GM21529 (cell line): ENCODE data around the gene FCAMR.

Source experiments
- ATAC-seq: cut with Tn5 transposase; IDR thresholded peaks from one replicate; pipeline ENCODE4 v1.9.1; 2021; ENCODE audit not compliant: unreplicated experiment

FCAMR gene

DNA sequence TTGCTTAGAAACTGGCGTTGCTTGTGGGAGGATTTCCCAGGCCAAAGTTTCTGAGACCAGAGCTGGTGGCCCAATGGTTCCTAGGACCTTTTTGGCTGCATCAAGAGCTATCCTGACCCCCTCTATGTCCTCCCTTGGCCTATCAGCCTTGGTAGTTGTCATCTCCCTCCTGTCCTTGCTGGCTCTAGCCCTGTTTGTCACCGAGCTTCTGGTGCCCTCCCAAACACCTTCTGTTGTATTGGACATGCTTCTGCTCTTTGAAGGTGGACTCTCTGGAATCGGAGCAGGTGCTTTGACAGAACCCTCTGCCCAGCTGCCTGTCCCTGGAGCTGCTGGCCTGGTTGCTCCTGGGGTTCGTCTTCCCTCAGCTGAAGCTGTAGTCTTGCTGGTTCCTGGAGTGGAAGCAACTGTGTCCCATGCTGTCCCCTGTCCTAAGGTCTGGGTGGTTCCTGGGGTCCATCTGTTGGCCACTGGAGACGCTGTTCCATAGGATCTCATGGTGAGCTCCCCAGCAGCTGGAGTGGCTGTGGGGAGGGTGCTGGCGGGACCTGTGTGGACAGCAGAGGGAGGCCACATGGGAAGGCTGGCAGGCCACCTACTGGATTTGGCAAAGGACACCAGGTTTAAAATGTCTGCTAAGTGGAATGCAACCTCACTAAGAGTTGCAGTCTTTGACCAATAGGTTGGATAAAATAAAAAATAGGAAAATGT is 9.4 kb downstream of the FCAMR start:
- ATAC-seq, result no peak

DNA sequence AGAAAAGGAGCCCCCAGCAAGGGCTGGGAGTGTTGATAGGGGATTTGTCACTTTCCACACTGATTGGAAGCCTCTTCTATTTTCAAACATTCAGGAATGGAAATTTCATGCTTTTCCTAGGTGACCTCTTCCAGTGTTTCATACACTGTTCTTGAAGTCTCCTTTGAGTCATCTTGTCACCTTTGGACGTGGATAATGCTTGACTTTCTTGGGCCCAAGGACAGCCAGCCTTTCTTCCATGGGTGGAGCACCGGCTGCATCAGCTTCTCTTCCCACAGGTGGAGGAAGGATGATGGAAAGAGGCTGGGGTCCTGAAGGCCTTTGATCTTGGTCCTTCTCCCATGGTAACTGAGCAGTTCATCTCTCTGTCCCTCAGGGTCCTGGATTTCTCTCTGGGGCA is 12.1 kb downstream of the FCAMR start:
- ATAC-seq, result no peak

DNA sequence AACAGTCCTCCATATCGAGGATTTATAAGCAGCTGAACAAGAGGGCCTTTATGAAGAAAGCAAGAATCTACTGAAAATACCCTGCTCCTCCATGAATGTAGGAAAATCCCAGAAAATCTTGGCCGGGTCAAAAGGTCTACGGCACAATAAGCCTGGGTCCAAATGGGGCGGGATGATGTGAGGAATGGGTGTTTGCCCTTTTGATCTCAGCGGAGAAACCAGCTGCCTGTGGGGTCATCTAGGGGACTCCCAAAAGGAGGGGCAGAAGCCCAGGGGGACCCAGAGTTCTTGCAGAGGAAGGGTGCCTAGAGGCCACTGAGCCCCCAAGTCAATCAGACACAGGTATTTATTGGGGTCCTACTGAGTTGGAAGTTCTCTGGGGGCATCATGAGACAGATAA is 12.6 kb downstream of the FCAMR start:
- no peak for ATAC-seq

DNA sequence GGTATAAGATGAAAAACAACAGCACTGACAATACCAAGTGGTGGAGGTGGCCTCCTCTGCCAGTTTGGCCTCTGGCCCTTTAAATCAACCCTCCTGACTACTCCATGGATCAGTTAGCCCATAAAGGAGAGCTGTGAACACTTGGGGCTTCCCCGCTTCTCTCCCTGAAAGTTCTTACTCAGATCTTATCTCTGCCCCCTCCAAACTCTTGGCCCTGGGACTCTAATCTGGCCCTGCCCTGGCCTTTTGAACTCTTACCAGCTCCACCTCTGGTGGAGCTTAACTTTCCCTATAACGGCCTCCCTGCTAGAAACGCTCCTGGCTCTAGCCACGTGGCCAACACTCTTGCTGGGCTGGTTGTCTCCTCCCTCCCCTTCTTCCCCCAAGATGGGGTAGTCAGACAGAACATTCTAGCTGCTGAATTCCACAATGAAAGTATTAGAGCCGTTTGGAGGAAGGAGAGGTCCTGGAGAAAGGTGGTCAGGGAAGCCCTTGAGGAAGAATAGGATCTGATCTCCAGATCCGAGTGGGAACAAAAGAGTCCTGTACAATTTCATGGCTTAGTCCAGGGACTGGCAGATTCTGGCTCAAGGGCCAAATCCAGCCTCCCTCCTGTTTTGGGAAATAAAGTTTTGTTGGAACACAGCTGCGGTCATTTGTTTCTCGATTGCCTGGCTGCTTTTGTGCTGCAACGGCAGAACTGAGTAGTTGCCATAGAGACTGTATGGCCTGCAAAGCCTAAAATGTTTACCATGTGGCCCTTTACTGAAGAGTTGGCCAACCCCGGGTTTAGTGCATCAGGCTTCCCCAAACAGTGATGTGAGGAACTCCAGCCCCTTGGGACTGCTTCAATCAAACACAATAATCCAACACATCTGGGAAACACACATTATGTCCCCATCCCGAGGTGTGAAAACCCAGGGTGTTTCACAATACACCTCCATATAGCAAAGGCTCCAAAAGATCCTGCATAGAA is 14.5 kb downstream of the FCAMR start:
- peak; percentile 75 for ATAC-seq

DNA sequence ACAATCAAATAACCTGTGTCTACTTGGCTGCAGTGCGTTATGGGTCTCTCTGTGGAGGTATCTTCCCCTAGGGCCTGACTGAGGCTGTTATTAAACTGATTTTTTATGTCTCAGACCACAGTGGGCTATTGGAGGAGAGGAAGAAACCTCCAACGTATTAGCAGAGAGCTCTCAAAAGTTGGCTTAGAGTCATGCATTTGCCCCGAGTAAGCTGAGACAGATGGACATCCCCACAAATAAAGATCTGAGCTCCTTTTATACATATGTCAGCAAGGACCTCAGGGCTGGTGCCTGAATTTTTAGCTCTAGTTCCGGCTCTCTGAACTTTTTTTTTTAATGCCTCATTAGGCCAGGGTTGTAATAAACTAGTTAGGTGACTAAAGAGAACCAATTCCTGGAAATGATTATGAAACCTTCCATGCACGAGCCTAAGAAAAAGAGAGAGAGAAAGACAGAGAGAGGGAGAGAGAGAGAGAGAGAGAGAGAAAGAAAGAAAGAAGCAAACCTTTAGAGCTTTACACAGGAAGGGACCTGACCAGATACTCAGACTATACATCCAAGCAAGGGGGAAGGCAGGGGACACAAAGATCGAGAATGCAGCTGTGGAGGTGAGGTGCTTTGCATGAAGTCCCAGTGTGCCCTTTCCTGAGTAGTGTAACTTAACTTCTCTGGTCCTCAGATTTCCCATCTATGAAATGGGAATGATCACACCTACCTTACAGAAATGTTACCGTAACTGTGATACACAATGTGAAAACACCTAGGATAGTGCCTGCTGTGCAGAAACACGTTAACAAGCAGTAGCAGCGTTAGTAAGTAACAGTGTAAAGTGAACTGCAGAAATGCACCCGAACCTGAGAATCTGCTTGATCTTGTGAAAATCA is 15.6 kb downstream of the FCAMR start:
- no peak for ATAC-seq

DNA sequence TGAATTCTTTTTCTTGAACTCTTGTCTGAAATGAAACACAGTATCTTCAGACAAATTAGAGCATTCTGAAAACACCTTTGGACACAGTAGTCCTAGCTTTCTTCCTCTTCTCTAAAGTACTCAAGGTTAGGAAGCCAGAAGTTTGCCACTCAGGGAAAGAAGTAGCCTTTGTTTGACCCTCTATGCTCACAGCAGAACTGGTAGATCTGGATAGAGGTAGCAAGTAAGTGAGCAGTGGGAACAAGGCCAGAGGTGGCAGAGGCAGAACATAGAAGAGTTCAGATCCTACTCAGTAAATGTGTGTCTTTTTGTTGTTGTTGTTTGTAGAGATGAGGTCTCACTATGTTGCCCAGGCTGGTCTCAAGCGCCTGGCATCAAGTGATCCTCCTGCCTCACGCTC is 16.6 kb downstream of the FCAMR start:
- no peak for ATAC-seq

DNA sequence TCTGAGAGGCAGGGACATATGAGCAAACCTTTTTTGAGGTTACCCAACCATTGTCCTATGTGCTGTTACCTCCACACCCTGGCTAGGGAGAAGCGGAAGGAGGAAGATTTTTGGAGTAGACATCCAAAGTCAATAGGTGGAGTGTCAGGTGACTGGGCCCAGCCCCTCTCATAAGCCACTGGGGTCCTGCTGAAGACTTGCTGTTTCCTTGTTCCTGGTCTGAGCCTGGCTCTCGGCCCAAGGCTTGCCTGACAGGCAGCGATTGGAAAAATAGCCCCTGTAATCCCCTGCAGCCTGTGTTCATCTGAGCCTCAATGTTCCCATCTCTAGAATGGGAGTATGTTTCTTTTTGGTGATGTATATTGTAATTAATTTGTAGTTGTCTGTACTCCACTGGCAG is 17.1 kb downstream of the FCAMR start:
- no peak for ATAC-seq

DNA sequence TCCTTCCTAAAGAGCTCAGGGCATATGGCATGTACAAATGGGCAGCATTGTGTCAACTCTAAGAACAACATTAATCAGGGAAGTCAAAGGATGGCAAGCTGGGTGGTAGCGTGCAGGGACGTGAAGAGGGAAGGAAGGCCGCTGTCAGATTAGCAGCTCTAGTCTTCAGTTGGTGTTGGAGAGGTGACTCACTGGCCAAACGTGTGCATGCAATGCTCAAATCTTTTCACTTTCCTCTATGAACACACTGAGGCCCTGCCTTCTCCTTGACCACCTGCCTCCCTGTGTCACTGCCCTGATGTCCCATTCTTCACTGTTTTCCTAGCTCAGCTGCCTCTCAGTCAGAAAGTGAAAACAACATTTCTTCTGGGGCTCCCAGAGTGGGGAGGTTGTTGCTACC is 18.1 kb downstream of the FCAMR start:
- no peak for ATAC-seq

DNA sequence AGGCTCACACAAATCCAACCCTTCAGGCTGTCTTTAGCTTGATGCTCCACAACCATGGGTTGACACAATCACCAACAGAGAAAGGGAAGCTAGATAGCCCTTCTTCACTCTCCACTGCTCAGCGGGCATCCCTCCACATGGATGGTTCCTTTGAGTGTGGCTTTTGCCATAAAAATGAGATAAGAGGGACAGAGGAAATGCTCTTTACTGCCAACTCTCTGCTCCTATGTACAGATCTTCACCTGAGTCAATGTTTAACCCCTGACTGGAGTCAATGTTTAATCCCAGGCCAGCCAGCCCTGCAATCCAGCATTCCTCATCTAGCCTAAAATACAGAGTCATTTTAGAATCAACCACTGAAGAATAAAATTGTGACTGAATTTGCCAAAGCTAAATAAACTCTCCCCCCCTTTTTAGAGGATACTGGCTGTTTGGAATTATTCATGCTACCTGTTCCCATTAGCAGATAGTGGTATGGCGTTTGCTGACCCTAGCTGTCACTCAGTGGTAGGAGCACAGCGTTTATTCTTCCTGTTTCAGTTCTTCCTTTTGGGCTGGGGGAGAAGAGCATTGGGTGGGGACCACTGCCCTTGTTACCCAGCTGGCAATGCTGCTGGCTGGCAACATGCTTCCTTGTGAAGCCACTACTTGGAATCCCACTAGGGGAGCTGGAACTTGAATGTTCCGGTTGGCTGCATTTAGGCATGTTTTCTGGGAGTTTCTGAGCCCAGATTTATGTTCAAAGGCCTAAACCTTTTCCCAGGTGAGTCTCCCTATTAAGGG is 18.8 kb downstream of the FCAMR start:
- ATAC-seq, result no peak

DNA sequence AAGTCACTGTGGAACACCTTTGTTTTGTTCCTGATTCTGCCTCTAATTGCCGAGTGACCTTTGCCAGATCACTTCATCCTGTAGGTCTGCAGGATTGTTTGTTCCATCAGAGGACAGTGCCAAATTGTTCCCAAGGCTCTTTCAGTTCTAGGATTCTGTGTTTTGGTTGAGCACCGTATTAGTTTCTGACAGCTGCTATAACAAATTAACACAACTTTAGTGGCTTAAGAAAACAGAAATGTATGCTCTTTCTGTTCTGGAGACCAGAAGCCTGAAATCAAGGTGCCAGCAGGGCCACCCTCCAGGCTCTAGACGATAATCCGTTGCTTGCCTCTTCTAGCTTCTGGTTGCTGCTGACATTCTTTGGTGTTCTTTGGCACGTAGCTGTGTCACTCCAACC is 20.6 kb downstream of the FCAMR start:
- ATAC-seq, result no peak

DNA sequence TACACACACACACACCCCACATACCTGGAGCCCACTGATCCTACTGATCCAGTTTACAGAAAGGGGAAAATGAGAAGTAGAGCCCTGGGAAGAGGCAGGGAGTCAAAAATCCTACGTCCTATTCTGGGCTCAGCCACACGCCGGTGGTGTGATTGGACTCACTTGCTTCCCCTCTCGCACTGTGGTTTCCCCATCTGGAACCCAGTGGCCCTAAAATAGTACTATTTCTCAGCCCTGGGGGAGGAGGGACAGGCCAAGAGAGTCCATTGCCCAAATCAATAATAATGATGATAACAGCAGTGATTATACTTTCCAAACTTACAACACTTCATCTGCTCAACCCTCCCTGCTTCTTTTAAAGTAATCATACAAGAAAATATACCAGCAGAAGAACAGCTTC is 21.1 kb downstream of the FCAMR start:
- ATAC-seq, result no peak

DNA sequence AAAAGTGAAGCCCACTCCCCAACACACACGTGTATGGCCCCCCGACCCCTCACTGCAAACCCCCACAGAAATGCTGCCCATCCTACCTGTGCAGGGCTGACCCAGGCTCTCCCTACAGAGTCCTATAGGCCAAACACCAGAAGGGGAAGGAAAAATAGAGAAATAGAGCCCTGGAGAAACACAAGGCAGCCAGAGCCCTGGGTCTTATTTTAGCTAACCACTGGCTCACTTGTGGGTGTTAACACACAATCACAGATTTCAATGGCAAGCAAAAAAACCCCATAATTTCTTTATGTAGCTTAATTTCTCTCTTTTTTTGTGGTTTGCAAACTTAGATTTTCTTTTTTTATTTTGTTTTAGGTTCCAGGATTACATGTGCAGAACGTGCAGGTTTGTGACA is 23.0 kb downstream of the FCAMR start:
- no peak for ATAC-seq

DNA sequence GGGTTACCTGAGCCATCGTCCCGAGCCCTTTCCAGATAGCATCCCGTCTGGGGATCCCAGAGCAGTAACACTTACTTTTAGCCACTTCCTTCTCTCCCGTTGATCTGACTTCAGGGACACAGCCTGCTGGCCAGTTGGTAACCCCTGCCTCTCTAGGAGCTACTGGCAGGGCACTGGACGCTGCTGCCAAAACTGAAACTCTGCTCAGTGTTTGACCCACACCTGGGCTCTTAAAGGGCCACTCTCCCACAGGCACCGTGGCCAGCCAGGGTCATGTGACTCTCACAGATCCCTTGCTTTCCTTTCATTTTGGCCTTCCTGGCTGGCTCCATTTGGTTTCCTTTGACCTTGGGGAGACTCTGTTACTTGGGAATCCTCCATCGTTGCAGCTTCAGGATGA is 24.0 kb downstream of the FCAMR start, which contains the start of gene PIGR:
PIGR (minus strand) TSS at position 206 of the 400 bp plus-strand sequence. CDS start 5,935 bp downstream, outside the sequence.
- ATAC-seq, result no peak

DNA sequence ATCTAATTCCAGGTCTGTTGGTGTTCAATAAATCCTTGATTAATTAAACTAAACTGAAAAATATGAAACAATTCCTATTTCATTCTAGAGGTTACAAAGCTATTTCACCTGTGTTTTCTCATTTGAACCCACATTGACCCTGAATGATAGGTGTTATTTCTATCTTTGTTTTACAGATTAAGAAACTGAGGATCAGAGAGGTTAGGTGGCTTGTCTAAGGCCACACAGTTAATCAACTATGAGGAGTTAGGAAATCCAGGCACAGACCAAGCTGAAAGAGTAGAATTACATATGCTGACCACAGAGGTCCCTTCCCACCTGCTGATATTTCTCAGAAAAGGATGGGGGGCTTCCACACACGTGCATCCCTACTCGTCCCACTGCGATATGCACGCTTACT is 24.5 kb downstream of the FCAMR start:
- no peak for ATAC-seq

DNA sequence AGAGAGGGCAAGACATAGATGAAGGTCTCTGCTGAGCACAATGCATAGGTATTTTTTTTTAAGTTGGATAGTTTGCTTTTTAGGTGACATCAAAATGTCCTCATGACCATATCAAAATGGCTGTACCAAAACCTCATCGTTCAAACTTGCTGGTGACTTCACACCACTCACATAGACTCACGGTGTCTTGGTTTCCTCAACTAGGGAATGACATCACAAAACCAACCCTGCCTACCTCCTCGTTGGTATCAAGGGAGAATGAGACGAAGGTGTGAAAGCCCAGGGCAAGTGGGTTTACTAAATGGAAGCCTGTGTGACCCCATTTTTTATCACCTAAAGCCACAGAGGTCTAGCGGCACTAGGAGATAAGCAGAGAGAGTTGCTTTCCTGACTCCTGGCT is 25.6 kb downstream of the FCAMR start:
- no peak for ATAC-seq

DNA sequence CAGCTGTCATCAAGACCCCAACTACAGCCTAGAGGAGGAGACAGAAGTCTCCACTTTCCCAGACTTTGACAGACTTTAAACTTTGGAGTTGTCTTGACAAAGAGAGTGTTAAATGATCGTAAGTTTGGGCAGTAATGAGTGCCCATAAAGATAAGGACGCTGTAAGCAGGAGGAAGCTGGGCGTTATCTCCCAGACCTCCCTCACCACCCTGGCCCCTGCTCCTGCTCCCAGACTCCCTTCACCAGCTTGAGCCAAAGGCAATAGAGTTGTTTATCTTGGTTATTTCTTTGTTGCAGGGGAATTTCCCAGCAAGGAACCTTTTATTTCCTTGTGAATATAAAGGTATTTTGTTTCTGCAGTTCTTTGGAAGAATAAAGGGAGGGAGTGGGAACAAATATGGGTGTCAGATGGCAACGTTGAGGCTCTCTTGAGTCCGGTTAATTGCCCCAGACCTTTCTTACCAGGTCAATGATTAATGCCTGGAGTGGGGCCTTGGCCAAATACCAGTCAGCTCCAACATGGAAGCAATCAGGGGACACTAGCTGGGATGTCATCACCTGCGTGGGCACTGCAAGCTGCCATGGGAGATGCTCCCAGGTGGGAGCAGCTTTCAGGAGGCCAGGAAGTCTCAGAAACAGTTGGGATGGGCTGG is 28.4 kb downstream of the FCAMR start:
- ATAC-seq, result no peak

DNA sequence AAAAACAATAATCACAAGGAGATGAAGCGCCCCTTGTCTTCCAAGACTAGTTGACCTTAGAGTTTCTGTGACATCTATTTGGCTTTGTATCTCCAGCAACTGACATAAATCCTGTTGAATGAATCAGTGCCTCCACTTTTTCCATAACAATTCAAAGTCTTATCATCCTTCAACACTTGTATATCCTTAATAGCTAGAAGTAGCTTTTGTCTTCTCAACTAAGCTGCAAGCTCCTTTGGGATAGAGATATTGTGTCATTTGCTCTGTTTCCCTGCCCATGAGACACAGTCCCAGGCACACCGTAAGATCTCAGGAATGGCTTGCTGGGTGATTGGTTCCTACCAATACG is 29.7 kb downstream of the FCAMR start:
- ATAC-seq, result no peak

DNA sequence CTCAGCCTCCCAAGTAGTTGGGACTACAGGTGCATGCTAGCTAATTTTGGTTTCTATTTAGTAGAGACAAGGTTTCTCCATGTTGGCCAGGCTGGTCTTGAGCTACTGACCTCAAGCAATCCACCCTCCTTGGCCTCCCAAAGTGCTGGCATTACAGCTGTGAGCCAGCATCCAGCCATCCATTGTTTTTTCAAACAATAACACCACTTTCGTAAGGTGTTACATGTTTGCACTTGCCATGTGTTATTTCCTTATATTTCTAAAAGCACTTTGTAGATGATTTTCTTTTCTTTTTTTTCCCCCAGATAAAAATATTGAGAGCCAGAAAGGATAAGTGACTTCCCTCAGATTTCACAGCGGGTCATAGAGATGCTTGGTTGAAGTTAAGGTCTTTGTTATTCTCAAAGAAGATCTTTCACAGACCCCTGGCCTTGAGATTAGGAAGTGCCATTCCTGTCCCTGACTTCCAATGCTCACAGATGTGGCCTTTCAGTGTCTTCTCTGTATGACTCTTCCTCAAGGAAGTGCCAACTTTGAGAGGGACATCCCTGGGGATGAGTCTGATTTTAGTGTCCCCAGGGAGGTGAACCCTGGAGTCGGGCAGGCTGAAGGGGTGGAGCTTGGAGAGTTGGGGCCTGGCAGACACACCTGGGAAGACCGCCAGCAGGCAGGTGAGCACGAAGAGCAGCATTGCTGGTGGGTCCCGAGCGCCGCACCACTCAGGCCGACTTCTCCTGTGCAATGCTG is 30.2 kb downstream of the FCAMR start:
- ATAC-seq, result no peak

DNA sequence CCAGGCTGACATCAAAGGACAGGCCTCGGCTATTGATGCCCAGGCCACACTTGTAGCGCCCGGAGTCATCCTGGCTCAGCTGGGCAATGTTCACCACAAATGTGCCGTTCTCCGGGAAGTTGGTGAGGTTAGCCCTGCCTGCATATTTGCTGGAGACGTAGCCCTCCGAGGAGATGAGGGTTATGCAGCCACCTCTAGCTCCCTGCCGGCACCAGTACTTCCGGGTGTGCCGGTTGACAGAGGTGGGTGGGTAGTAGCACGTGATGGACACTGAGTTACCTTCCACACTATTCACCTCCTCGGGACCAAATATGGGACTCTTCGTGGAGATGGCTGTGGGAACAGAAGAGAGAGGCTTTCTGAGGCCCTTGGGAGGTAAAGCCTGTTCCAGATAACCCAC is 31.1 kb downstream of the FCAMR start:
- ATAC-seq, result no peak
